ENCODE results near the gene MAP3K20. TPM values are rescaled to one million over a fixed set of nuclear protein-coding genes. Genes with fewer than 3 reads are reported as not detected.

MAP3K20 gene
- total RNA-seq, 1 experiment from 2014 or later, result 15.2 TPM

DNA sequence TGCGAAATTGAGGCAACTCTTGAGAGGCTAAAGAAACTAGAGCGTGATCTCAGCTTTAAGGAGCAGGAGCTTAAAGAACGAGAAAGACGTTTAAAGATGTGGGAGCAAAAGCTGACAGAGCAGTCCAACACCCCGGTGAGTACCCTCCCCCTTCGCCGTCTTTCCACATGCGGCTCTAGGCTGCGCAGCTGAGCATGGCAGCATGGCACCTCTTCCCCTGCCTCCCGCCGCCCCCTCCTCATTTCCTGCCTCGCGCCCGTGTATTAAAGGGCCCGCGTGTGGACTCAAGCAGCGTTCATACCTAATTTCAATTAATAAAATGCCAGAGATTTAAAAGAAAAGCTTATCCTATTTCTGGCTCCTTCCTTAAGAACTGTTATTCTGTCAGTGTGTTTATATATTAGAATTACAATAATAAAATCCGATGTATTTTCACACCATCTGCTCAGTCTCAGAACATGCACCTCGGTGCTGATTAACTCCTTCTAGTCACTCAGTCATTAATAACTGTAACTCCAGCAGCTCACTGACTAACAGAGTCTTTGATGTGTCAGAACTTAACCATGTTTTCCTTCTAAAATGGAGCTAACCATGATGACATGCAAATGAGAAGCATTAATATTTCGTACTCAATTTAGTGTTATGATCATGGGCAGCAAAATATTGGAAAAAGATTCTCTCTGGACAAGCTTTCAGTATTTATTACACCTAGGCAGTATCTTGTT, 141.6 kb downstream of the MAP3K20 start:
- peaks cover 20% of the 10 kb centered on the region for H3K4me1 Mint-ChIP-seq
- DNase-seq (ENCODE audit: low spot score), result no peak
- H3K36me3 Mint-ChIP-seq, result no peaks in the 10 kb centered on the region
- peak; percentile 32; the same call in 1 of the 2 replicates for ATAC-seq
- CTCF ChIA-PET, result interaction anchor here (0.7 to 3.2 kb wide), 7 partner anchors 10 to 189 kb away, joined by 3 to 12 read pairs (median 4); no protein-coding TSS in a partner anchor
- TF ChIP-seq, protein P1, sequence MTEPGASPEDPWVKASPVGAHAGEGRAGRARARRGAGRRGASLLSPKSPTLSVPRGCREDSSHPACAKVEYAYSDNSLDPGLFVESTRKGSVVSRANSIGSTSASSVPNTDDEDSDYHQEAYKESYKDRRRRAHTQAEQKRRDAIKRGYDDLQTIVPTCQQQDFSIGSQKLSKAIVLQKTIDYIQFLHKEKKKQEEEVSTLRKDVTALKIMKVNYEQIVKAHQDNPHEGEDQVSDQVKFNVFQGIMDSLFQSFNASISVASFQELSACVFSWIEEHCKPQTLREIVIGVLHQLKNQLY (CRISPR knock-in tag; IDR thresholded peaks at IDR 0.05), result no peak
- TF ChIP-seq, protein P2, sequence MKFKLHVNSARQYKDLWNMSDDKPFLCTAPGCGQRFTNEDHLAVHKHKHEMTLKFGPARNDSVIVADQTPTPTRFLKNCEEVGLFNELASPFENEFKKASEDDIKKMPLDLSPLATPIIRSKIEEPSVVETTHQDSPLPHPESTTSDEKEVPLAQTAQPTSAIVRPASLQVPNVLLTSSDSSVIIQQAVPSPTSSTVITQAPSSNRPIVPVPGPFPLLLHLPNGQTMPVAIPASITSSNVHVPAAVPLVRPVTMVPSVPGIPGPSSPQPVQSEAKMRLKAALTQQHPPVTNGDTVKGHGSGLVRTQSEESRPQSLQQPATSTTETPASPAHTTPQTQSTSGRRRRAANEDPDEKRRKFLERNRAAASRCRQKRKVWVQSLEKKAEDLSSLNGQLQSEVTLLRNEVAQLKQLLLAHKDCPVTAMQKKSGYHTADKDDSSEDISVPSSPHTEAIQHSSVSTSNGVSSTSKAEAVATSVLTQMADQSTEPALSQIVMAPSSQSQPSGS (CRISPR knock-in tag; IDR thresholded peaks at IDR 0.05; ENCODE audit: borderline replicate concordance, low read depth), result no peak
- TF ChIP-seq TEAD4 (CRISPR knock-in tag; IDR thresholded peaks at IDR 0.05) (no peak), CREB1 (CRISPR knock-in tag; IDR thresholded peaks at IDR 0.05) (no peak), ETV6 (CRISPR knock-in tag; IDR thresholded peaks at IDR 0.05) (no peak), ZBTB21 (CRISPR knock-in tag; IDR thresholded peaks at IDR 0.05; ENCODE audit: borderline replicate concordance) (no peak), ZNF416 (CRISPR knock-in tag; IDR thresholded peaks at IDR 0.05) (no peak), ZNF396 (CRISPR knock-in tag; IDR thresholded peaks at IDR 0.05; ENCODE audit: borderline replicate concordance) (no peak), SMAD4 (CRISPR knock-in tag; IDR thresholded peaks at IDR 0.05) (no peak), HMGA2 (CRISPR knock-in tag; IDR thresholded peaks at IDR 0.05) (no peak), ZNF138 (CRISPR knock-in tag; conservative IDR thresholded peaks at IDR 0.05) (no peak), GTF2I (CRISPR knock-in tag; conservative IDR thresholded peaks at IDR 0.05) (no peak), TEAD1 (CRISPR knock-in tag; IDR thresholded peaks at IDR 0.05) (no peak), MXD4 (CRISPR knock-in tag; IDR thresholded peaks at IDR 0.05; ENCODE audit: borderline replicate concordance) (no peak), TP53 (CRISPR knock-in tag; IDR thresholded peaks at IDR 0.05) (no peak)
- TF ChIP-seq, protein P3, sequence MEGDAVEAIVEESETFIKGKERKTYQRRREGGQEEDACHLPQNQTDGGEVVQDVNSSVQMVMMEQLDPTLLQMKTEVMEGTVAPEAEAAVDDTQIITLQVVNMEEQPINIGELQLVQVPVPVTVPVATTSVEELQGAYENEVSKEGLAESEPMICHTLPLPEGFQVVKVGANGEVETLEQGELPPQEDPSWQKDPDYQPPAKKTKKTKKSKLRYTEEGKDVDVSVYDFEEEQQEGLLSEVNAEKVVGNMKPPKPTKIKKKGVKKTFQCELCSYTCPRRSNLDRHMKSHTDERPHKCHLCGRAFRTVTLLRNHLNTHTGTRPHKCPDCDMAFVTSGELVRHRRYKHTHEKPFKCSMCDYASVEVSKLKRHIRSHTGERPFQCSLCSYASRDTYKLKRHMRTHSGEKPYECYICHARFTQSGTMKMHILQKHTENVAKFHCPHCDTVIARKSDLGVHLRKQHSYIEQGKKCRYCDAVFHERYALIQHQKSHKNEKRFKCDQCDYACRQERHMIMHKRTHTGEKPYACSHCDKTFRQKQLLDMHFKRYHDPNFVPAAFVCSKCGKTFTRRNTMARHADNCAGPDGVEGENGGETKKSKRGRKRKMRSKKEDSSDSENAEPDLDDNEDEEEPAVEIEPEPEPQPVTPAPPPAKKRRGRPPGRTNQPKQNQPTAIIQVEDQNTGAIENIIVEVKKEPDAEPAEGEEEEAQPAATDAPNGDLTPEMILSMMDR (IDR thresholded peaks at IDR 0.05), result no peak
- TF ChIP-seq, protein P4, sequence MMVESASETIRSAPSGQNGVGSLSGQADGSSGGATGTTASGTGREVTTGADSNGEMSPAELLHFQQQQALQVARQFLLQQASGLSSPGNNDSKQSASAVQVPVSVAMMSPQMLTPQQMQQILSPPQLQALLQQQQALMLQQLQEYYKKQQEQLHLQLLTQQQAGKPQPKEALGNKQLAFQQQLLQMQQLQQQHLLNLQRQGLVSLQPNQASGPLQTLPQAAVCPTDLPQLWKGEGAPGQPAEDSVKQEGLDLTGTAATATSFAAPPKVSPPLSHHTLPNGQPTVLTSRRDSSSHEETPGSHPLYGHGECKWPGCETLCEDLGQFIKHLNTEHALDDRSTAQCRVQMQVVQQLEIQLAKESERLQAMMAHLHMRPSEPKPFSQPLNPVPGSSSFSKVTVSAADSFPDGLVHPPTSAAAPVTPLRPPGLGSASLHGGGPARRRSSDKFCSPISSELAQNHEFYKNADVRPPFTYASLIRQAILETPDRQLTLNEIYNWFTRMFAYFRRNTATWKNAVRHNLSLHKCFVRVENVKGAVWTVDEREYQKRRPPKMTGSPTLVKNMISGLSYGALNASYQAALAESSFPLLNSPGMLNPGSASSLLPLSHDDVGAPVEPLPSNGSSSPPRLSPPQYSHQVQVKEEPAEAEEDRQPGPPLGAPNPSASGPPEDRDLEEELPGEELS (CRISPR knock-in tag; IDR thresholded peaks at IDR 0.05), result no peak
- TF ChIP-seq, protein P5, sequence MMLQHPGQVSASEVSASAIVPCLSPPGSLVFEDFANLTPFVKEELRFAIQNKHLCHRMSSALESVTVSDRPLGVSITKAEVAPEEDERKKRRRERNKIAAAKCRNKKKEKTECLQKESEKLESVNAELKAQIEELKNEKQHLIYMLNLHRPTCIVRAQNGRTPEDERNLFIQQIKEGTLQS (CRISPR knock-in tag; conservative IDR thresholded peaks at IDR 0.05), result no peak
- TF ChIP-seq, protein P6, sequence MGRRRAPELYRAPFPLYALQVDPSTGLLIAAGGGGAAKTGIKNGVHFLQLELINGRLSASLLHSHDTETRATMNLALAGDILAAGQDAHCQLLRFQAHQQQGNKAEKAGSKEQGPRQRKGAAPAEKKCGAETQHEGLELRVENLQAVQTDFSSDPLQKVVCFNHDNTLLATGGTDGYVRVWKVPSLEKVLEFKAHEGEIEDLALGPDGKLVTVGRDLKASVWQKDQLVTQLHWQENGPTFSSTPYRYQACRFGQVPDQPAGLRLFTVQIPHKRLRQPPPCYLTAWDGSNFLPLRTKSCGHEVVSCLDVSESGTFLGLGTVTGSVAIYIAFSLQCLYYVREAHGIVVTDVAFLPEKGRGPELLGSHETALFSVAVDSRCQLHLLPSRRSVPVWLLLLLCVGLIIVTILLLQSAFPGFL (CRISPR knock-in tag; IDR thresholded peaks at IDR 0.05; ENCODE audit: borderline replicate concordance), result no peak
- POLR2A ChIA-PET, result no interaction called here
- H3K27me3 Mint-ChIP-seq (ENCODE audit: low read depth), result no peaks in the 10 kb centered on the region
- H3K27ac Mint-ChIP-seq, result no peak overlapping the region
- no peak overlapping the region for H3K4me3 Mint-ChIP-seq
- no peaks in the 10 kb centered on the region for H3K9me3 Mint-ChIP-seq

All from WTC11 (cell line).